Chondrocyte (in vitro differentiated cells): ENCODE results near the gene AIFM2. TPM values are rescaled to one million over a fixed set of nuclear protein-coding genes. Genes with fewer than 3 reads are reported as not detected.
"Not testable (repeated sequence)": the region's sequence is repeated elsewhere in the genome, so short reads cannot be mapped to it uniquely, and the experiment has no call there.

ENCODE experiments used
- DNase-seq: peaks from one replicate; pipeline ENCODE4 v3.0.0; 2021; ENCODE audit warnings: mixed read lengths, low spot score
- H3K27ac Mint-ChIP-seq: one replicate; pipeline ENCODE4 v1.8.0; 2021; ENCODE audit warnings: mild to moderate bottlenecking, moderate library complexity, mixed read lengths; ENCODE audit not compliant: unreplicated experiment
- H3K27me3 Mint-ChIP-seq: 2 replicates; pipeline ENCODE4 v1.8.0; 2021; ENCODE audit warnings: low read depth, mixed read lengths
- H3K36me3 Mint-ChIP-seq: 2 replicates; pipeline ENCODE4 v1.8.0; 2021; ENCODE audit warnings: low read depth, mixed read lengths
- H3K4me1 Mint-ChIP-seq: 2 replicates; pipeline ENCODE4 v1.8.0; 2021; ENCODE audit warnings: low read depth, mild to moderate bottlenecking, mixed read lengths
- H3K4me3 Mint-ChIP-seq: one replicate; pipeline ENCODE4 v1.8.0; 2021; ENCODE audit warnings: mild to moderate bottlenecking, moderate library complexity, mixed read lengths; ENCODE audit not compliant: unreplicated experiment
- H3K9me3 Mint-ChIP-seq: 2 replicates; pipeline ENCODE4 v1.8.0; 2021; ENCODE audit warnings: low read depth, mixed read lengths
- CTCF ChIP-seq: fragments of 200-600 bp; sonication (generic); IDR thresholded peaks from 2 replicates; pipeline ENCODE4 v1.5.0; 2021; ENCODE audit warnings: antibody characterized with exemption, mild to moderate bottlenecking, moderate library complexity
- total RNA-seq: library from RNA; stranded (reverse); gene quantifications from 3 replicates; pipeline ENCODE4 v1.2.1, GENCODE V29; 2021

Gene AIFM2
- total RNA-seq, 1 donor from 2014 or later = 10.3 TPM

- Mint-ChIP-seq H3K36me3 (peaks cover 18% of the 10 kb centered on the region), H3K27ac (no peak overlapping the region), H3K4me3 (no peak overlapping the region)
These were observed 31.5 kb upstream of the AIFM2 start for GRCh38 chr10:70164163-70164562.

DNA sequence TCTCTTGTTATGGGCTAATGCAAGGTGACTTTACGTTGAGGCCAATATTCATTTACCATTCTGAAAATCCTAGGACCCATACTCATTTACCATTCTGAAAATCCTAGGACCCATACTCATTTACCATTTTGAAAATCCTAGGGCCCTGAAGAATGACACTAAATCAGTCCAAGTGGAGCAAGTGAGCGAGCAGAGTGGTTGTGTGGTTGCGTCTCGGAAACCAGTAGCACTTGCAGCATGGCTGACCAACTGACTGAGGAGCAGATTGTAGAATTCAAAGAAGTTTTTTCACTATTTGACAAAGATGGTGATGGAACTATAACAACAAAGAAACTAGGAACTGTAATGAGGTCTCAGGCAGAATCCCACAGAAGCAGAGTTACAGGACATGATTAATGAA, 30.8 kb upstream of the AIFM2 start:
- DNase-seq = no peak
- H3K4me1 Mint-ChIP-seq = peaks cover 65% of the 10 kb centered on the region
- no peak for TF ChIP-seq CTCF
- no peaks in the 10 kb centered on the region for H3K27me3 Mint-ChIP-seq
- peak overlapping the region; percentile 71 for H3K27ac Mint-ChIP-seq
- peaks cover 18% of the 10 kb centered on the region for H3K36me3 Mint-ChIP-seq
- H3K9me3 Mint-ChIP-seq = no peaks in the 10 kb centered on the region
- H3K4me3 Mint-ChIP-seq = no peak overlapping the region

More at GRCh38 chr10:70164163-70164562, 31.5 kb upstream of the AIFM2 start:
- Mint-ChIP-seq H3K9me3 (no peaks in the 10 kb centered on the region), H3K27me3 (no peaks in the 10 kb centered on the region), H3K4me1 (peaks cover 72% of the 10 kb centered on the region)
- TF ChIP-seq CTCF = no peak
- no peak for DNase-seq

GRCh38 chr10:70162892-70163201, 30.2 kb upstream of the AIFM2 start:
- Mint-ChIP-seq H3K36me3 (peaks cover 22% of the 10 kb centered on the region), H3K27me3 (no peaks in the 10 kb centered on the region), H3K4me3 (no peak overlapping the region), H3K27ac (peak overlapping the region; percentile 45), H3K4me1 (peaks cover 63% of the 10 kb centered on the region), H3K9me3 (no peaks in the 10 kb centered on the region)
- DNase-seq = no peak
- TF ChIP-seq CTCF = no peak

DNA sequence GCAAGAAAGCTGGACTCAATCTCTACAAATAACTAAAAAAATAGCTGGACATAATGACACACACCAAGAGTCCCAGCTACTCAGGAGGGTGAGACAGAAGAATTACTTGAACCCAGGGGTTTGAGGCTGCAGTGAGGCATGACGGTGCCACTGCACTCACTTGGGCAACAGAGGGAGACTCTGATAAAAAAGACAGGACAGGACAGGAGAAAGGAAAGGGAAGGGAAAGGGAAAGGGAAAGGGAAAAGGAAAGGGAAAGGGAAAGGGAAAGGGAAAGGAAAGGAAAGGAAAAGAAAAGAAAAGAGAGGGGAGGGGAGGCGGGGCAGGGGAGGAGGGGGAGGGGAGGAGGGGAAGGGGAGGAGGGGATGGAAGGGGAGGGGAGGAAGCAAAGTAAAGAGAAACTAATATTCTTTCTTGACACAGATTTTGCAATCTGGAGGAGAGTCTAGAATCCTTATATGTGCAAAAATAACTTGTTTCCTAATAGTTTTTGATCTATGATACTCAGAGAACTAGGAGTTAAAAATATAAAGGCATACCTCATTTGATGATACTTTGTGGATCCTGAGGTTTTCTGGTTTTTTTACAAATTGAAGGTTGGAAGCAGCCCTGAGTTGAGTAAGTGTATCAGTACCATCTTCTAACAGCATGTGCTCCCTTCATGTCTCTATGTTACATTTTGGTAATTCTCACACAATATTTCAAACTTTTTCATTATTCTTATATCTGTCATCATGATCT, 29.7 kb upstream of the AIFM2 start:
- Mint-ChIP-seq H3K4me1 (peaks cover 65% of the 10 kb centered on the region), H3K4me3 (no peak overlapping the region), H3K9me3 (no peaks in the 10 kb centered on the region)

GRCh38 chr10:70160798-70161197, 28.2 kb upstream of the AIFM2 start:
- no peak for DNase-seq
- H3K4me1 Mint-ChIP-seq = peaks cover 52% of the 10 kb centered on the region
- H3K9me3 Mint-ChIP-seq = no peaks in the 10 kb centered on the region
- peak overlapping the region; percentile 54 for H3K27ac Mint-ChIP-seq
- H3K4me3 Mint-ChIP-seq = no peak overlapping the region
- TF ChIP-seq CTCF = no peak
- no peaks in the 10 kb centered on the region for H3K27me3 Mint-ChIP-seq
- H3K36me3 Mint-ChIP-seq = peaks cover 32% of the 10 kb centered on the region

More for the DNA sequence above, 29.7 kb upstream of the AIFM2 start:
- no peak for DNase-seq
- peaks cover 23% of the 10 kb centered on the region for H3K36me3 Mint-ChIP-seq
- TF ChIP-seq CTCF = no peak
- H3K27ac Mint-ChIP-seq = peak overlapping the region; percentile 80
- no peaks in the 10 kb centered on the region for H3K27me3 Mint-ChIP-seq

- peaks cover 45% of the 10 kb centered on the region for H3K4me1 Mint-ChIP-seq
- H3K27me3 Mint-ChIP-seq, H3K4me3 Mint-ChIP-seq, H3K27ac Mint-ChIP-seq, H3K9me3 Mint-ChIP-seq, DNase-seq: not testable (repeated sequence)
- H3K36me3 Mint-ChIP-seq = peaks cover 37% of the 10 kb centered on the region
These were observed 26.7 kb upstream of the AIFM2 start for GRCh38 chr10:70159366-70159765.
